ENCODE measurements around the gene EIF5.

The EIF5 gene

DNA sequence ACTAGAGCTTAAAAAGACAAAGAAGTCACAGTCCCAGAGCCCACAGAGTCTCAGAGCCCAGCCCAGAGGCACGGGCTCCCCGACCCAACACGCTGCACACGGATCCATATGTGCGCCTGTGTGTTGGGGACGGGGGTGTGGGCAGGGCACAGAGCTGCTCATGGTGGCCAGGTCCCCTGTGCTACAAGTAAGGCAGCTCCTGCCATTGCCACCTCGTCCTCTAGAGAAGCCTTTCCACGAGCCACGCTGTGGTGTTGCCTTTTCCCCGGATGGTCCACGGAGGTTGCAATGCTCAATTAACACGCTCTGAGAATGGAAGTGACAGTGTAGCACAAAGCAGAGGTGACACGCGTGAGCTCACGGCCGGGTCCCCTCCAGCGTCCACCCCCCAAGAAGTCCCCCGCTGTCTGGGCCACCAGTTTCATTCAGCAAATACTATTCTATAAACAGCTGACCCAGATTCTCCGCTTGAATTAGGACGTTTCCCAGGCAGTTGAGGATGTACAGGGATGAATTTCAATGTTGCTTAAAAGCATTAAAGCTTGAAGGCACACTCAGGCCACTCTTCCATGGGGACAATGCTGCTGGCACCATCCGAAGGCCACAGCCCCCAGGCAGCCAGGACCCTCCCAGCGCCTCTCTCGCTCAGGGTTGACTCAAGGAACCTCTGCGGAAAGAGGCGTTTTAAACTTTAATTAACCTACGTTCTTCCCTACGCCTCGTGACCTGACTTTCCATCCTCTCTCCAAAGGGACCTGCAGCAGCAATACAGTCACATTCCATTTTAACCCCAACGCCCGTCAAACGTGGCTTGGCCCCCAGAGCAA, 22.7 kb upstream of the EIF5 start:
- H3K4me3 ChIP-seq (ENCODE audit: low read length): no peak overlapping the region
- DNase-seq (ENCODE audit: low read depth): no peak
- TF ChIP-seq, protein P1, sequence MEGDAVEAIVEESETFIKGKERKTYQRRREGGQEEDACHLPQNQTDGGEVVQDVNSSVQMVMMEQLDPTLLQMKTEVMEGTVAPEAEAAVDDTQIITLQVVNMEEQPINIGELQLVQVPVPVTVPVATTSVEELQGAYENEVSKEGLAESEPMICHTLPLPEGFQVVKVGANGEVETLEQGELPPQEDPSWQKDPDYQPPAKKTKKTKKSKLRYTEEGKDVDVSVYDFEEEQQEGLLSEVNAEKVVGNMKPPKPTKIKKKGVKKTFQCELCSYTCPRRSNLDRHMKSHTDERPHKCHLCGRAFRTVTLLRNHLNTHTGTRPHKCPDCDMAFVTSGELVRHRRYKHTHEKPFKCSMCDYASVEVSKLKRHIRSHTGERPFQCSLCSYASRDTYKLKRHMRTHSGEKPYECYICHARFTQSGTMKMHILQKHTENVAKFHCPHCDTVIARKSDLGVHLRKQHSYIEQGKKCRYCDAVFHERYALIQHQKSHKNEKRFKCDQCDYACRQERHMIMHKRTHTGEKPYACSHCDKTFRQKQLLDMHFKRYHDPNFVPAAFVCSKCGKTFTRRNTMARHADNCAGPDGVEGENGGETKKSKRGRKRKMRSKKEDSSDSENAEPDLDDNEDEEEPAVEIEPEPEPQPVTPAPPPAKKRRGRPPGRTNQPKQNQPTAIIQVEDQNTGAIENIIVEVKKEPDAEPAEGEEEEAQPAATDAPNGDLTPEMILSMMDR (IDR thresholded peaks at IDR 0.05; ENCODE audit: insufficient read depth, low read depth, low read length, missing control alignments): no peak

DNA sequence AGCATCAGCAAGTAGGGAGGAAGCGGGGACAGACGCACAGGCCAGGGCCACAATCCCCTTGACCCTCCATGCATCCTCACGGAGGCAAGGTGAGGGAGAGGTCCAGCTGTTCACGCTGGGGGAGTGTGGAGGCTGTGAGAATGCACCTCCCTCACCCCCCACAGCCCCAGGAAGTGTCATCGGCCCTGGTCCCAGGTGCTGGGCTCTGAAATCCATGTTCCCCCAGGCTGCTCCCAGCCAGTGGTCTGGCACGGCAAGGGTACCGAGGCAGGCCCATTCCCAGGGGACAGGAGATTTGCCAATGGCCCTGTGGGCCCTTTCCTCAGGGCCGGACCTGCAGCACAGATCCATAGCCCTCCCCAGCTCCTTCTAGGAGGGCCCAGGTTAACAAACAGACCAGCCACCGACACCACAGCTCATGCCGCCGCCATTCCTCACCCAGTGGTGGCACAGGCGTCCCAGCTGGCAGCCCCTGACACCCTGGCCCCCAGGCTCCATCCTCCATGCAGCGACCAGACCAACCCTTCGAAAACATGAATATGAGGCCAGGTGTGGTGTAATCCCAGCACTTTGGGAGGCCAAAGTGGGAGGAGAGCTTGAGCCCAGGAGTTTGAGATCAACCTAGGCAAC, 21.9 kb upstream of the EIF5 start:
- TF ChIP-seq, protein P1 (IDR thresholded peaks at IDR 0.05; ENCODE audit: insufficient read depth, low read depth, low read length, missing control alignments): no peak
- H3K4me3 ChIP-seq (ENCODE audit: low read length): no peak overlapping the region
- no peak for DNase-seq (ENCODE audit: low read depth)

GRCh38 chr14:103313704-103314103, 20.3 kb upstream of the EIF5 start:
- TF ChIP-seq, protein P1 (IDR thresholded peaks at IDR 0.05; ENCODE audit: insufficient read depth, low read depth, low read length, missing control alignments): no peak
- peak; percentile 19 for DNase-seq (ENCODE audit: low read depth)
- no peak overlapping the region for H3K4me3 ChIP-seq (ENCODE audit: low read length)

DNA sequence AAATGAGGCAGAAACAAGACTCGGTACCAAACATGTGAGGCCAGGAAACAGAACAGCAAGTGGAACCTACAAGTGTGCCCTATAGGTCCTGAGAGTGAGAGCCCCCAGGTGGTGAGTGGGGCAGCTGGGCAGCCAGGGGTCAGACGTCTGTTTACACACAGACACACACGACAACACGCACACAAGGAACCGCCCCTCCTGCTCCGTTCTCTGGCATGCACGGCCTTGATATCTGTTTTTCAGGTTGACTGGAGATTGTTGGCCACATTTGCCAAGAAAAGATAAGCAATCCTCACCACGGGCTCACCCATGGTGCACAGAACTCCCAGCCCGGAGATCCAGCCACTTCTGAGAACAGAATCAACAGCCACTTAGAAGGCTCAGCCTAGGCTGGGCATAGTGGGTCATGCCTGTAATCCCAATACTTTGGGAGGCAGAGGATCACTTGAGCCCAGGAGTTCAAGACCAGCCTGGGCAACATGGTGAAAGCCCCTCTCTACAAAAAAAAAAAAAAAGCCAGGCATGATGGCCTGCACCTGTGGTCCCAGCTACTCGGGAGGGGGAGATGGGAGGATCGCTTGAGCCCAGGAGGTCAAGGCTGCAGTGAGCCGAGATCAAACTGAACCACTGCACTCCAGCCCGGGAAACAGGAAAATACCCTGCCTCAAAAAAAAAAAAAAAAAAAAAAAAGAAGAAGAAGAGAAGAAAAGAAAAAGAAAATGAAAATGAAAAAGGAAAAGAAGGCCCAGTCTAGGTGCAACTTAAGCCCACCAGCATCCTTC, 19.4 kb upstream of the EIF5 start:
- H3K4me3 ChIP-seq (ENCODE audit: low read length): no peak overlapping the region
- TF ChIP-seq, protein P1 (IDR thresholded peaks at IDR 0.05; ENCODE audit: insufficient read depth, low read depth, low read length, missing control alignments): no peak

DNA sequence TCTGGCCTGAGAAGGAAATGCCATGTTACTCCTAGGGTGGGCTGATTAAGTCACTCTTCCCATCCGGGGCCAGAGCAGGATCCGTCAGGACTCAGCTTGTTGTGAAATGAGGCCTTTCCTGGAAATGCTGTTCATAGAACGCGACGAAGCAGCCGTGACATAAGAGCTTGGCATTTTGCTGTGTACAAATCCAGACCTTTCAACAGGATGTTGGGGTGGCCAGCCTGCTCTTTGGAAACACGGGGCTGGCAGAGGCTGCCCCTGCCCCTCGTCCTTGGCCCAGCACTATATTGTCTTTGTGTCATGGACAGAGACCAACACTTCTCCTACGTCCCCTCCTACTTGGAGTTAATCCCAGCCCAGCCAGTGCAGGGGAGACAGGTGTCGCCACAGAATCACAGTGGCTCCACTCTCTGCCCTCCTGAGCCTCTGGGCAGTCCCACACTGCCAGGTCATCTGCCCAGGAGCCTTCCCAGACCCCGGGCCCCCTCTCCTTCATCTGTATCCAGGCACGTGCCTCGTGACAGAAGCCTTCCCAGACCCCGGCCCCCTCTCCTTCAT, 18.6 kb upstream of the EIF5 start:
- TF ChIP-seq, protein P1 (IDR thresholded peaks at IDR 0.05; ENCODE audit: insufficient read depth, low read depth, low read length, missing control alignments): no peak
- H3K4me3 ChIP-seq (ENCODE audit: low read length): no peak overlapping the region
- peak; percentile 87 for DNase-seq (ENCODE audit: low read depth)

More for the DNA sequence above, 19.4 kb upstream of the EIF5 start:
- DNase-seq (ENCODE audit: low read depth): no peak

DNA sequence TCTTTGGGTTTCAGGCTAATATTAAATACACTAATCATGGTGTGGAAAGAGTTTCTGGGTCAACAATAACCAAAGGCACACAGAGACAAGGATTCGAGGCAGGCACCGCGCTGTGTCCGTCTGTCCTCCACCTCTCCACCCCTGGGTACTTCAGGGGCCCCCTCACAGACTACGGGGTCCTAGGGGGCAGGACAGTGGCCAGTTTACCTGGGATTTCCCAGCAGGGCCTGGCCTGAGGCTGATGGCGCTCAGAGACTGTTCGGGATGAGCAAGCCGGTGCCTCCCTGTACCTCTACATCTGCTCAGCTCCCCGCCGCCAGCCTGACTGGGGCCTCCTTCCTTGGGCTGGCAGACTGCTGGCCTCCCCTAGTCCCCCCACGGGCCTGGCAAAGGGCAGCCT, 18.1 kb upstream of the EIF5 start:
- TF ChIP-seq, protein P1 (IDR thresholded peaks at IDR 0.05; ENCODE audit: insufficient read depth, low read depth, low read length, missing control alignments): no peak
- H3K4me3 ChIP-seq (ENCODE audit: low read length): no peak overlapping the region
- no peak for DNase-seq (ENCODE audit: low read depth)

Measured in epithelial cell of esophagus (primary cell).